Measurements from ENCODE around the gene AQP1. TPM values are rescaled to one million over a fixed set of nuclear protein-coding genes. Genes with fewer than 3 reads are reported as not detected.

The AQP1 gene
- total RNA-seq, 1 donor from 2014 or later, result not detected

- Mint-ChIP-seq H3K9me3 (ENCODE audit: unreplicated experiment) (no peaks in the 10 kb centered on the region), H3K4me3 (ENCODE audit: unreplicated experiment) (no peak overlapping the region), H3K4me1 (ENCODE audit: low read depth, unreplicated experiment) (no peaks in the 10 kb centered on the region), H3K27ac (ENCODE audit: unreplicated experiment) (no peak overlapping the region), H3K27me3 (ENCODE audit: unreplicated experiment) (peaks cover 11% of the 10 kb centered on the region), H3K36me3 (ENCODE audit: unreplicated experiment) (no peaks in the 10 kb centered on the region)
- no peak for DNase-seq
- TF ChIP-seq, protein P1, sequence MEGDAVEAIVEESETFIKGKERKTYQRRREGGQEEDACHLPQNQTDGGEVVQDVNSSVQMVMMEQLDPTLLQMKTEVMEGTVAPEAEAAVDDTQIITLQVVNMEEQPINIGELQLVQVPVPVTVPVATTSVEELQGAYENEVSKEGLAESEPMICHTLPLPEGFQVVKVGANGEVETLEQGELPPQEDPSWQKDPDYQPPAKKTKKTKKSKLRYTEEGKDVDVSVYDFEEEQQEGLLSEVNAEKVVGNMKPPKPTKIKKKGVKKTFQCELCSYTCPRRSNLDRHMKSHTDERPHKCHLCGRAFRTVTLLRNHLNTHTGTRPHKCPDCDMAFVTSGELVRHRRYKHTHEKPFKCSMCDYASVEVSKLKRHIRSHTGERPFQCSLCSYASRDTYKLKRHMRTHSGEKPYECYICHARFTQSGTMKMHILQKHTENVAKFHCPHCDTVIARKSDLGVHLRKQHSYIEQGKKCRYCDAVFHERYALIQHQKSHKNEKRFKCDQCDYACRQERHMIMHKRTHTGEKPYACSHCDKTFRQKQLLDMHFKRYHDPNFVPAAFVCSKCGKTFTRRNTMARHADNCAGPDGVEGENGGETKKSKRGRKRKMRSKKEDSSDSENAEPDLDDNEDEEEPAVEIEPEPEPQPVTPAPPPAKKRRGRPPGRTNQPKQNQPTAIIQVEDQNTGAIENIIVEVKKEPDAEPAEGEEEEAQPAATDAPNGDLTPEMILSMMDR (IDR thresholded peaks at IDR 0.05; ENCODE audit: partially characterized antibody, unreplicated experiment), result no peak
Measured at GRCh38 chr7:30900803-30901362, 10.8 kb upstream of the AQP1 start.

DNA sequence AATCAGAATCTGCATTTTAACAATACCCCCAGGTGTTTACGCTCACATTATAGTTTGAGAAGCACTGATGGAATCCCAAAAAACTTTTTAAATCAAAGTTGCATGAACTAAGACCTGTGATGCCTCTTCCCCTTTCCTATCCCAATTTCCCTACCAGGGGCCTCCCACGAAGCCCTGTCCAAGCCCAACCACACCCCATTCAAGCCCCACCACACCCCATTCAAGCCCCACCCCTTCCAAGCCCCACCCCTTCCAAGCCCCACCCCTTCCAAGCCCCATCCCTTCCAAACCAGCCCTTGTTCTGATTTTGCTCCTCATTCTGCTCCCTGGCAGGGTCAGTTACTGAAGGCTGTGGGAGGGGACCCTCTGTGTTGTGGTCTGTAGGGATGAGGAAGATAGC, 9.8 kb upstream of the AQP1 start:
- Mint-ChIP-seq H3K36me3 (ENCODE audit: unreplicated experiment) (no peaks in the 10 kb centered on the region), H3K4me1 (ENCODE audit: low read depth, unreplicated experiment) (peaks cover 3% of the 10 kb centered on the region), H3K4me3 (ENCODE audit: unreplicated experiment) (no peak overlapping the region), H3K27ac (ENCODE audit: unreplicated experiment) (no peak overlapping the region), H3K9me3 (ENCODE audit: unreplicated experiment) (no peaks in the 10 kb centered on the region), H3K27me3 (ENCODE audit: unreplicated experiment) (peaks cover 11% of the 10 kb centered on the region)
- no peak for DNase-seq
- TF ChIP-seq, protein P1 (IDR thresholded peaks at IDR 0.05; ENCODE audit: partially characterized antibody, unreplicated experiment), result no peak

- Mint-ChIP-seq H3K4me1 (ENCODE audit: low read depth, unreplicated experiment) (peaks cover 3% of the 10 kb centered on the region), H3K9me3 (ENCODE audit: unreplicated experiment) (no peaks in the 10 kb centered on the region), H3K36me3 (ENCODE audit: unreplicated experiment) (no peaks in the 10 kb centered on the region), H3K27me3 (ENCODE audit: unreplicated experiment) (peaks cover 11% of the 10 kb centered on the region), H3K4me3 (ENCODE audit: unreplicated experiment) (no peak overlapping the region), H3K27ac (ENCODE audit: unreplicated experiment) (no peak overlapping the region)
- TF ChIP-seq, protein P1 (IDR thresholded peaks at IDR 0.05; ENCODE audit: partially characterized antibody, unreplicated experiment), result no peak
- DNase-seq, result no peak
Measured at GRCh38 chr7:30902466-30902865, 9.2 kb upstream of the AQP1 start.

GRCh38 chr7:30903146-30903545, 8.5 kb upstream of the AQP1 start:
- H3K9me3 Mint-ChIP-seq (ENCODE audit: unreplicated experiment), result no peaks in the 10 kb centered on the region
- no peaks in the 10 kb centered on the region for H3K36me3 Mint-ChIP-seq (ENCODE audit: unreplicated experiment)
- no peak for DNase-seq
- H3K27me3 Mint-ChIP-seq (ENCODE audit: unreplicated experiment), result peaks cover 10% of the 10 kb centered on the region
- H3K4me1 Mint-ChIP-seq (ENCODE audit: low read depth, unreplicated experiment), result peaks cover 3% of the 10 kb centered on the region
- no peak overlapping the region for H3K4me3 Mint-ChIP-seq (ENCODE audit: unreplicated experiment)
- TF ChIP-seq, protein P1 (IDR thresholded peaks at IDR 0.05; ENCODE audit: partially characterized antibody, unreplicated experiment), result no peak
- no peak overlapping the region for H3K27ac Mint-ChIP-seq (ENCODE audit: unreplicated experiment)

GRCh38 chr7:30904561-30904960, 7.1 kb upstream of the AQP1 start:
- Mint-ChIP-seq H3K36me3 (ENCODE audit: unreplicated experiment) (no peaks in the 10 kb centered on the region), H3K27ac (ENCODE audit: unreplicated experiment) (no peak overlapping the region), H3K4me3 (ENCODE audit: unreplicated experiment) (no peak overlapping the region), H3K9me3 (ENCODE audit: unreplicated experiment) (no peaks in the 10 kb centered on the region), H3K27me3 (ENCODE audit: unreplicated experiment) (peaks cover 12% of the 10 kb centered on the region), H3K4me1 (ENCODE audit: low read depth, unreplicated experiment) (peaks cover 3% of the 10 kb centered on the region)
- TF ChIP-seq, protein P1 (IDR thresholded peaks at IDR 0.05; ENCODE audit: partially characterized antibody, unreplicated experiment), result no peak
- no peak for DNase-seq

All from glutamatergic neuron (in vitro differentiated cells).